Measurements from ENCODE around the gene CDCA7.
"Not testable (repeated sequence)": the region's sequence is repeated elsewhere in the genome, so short reads cannot be mapped to it uniquely, and the experiment has no call there.

CDCA7 gene

DNA sequence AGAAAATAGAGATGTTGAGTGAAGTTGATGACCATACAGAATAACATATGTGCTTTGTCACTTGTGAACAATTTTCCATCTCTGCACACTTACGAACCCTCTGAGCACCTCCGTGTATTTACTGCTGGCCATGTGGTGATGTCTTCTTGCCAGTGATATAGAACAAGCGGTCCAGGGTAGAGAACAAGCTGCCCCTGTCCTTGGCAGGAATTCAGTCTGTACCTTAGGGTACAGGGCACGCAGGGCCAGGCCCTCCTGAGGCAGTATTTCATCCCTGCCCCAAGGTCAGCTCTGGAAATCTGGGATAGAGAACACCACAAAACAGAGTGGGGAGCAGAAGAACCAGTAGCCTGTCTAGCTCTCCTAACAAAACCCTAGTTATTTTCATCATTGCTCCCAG, 44.6 kb downstream of the CDCA7 start:
- no peak overlapping the region for H3K27ac ChIP-seq

DNA sequence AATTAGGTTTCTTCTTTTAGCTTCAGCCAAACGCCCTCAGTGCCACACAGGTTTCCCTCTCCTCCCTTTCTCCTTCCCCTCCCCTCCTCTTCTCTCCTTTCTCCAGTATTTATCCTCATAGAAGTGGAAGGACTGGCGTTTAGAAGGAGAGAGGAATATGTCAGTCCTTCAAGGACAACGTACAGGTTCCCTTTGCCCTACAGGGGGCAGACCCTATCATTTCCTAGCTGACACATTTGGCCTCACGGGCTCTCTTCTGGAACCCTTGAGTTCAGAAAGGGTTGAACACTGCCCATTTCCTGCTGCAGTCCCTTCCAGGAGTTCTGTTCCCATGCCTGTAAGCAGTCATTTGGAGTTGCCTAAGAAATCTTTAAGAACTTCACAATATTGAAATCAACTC, 46.1 kb downstream of the CDCA7 start:
- H3K27ac ChIP-seq = no peak overlapping the region
- DNase-seq (ENCODE audit: low read depth, low spot score) = no peak

More for the DNA sequence above, 44.6 kb downstream of the CDCA7 start:
- no peak for DNase-seq (ENCODE audit: low read depth, low spot score)

GRCh38 chr2:173401716-173402326, 47.1 kb downstream of the CDCA7 start:
- no peak for DNase-seq (ENCODE audit: low read depth, low spot score)
- H3K27ac ChIP-seq = no peak overlapping the region

- H3K27ac ChIP-seq = no peak overlapping the region
- no peak for DNase-seq (ENCODE audit: low read depth, low spot score)
These were observed 47.8 kb downstream of the CDCA7 start for GRCh38 chr2:173402405-173402974.

- DNase-seq (ENCODE audit: low read depth, low spot score) = no peak
These were observed 50.4 kb downstream of the CDCA7 start for GRCh38 chr2:173404841-173405750.

GRCh38 chr2:173407176-173407575, 52.5 kb downstream of the CDCA7 start:
- DNase-seq (ENCODE audit: low read depth, low spot score) = peak; percentile 44
- H3K27ac ChIP-seq = peak overlapping the region; percentile 88

More at GRCh38 chr2:173404841-173405750, 50.4 kb downstream of the CDCA7 start:
- H3K27ac ChIP-seq = no peak overlapping the region

DNA sequence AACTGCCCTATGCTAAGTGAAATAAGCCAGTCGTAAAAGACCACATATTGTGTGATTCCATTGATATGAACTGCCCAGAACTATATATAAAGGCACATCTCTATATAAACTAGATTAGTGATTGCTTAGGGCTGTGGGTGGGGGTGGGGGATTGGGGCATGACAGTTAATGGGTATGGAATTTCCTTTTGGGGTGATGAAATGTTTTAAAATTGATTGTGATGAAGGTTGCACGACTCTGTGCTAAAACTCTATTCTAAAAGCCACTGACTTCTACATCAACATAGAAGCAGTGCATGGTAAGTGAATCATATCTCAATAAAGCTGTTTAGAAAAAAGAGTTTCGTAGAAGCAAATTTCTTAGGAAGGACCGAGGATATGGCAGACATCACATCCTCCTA, 53.0 kb downstream of the CDCA7 start:
- peak overlapping the region; percentile 88 for H3K27ac ChIP-seq
- DNase-seq (ENCODE audit: low read depth, low spot score) = no peak

GRCh38 chr2:173410579-173410978, 55.9 kb downstream of the CDCA7 start:
- H3K27ac ChIP-seq = no peak overlapping the region
- no peak for DNase-seq (ENCODE audit: low read depth, low spot score)

DNA sequence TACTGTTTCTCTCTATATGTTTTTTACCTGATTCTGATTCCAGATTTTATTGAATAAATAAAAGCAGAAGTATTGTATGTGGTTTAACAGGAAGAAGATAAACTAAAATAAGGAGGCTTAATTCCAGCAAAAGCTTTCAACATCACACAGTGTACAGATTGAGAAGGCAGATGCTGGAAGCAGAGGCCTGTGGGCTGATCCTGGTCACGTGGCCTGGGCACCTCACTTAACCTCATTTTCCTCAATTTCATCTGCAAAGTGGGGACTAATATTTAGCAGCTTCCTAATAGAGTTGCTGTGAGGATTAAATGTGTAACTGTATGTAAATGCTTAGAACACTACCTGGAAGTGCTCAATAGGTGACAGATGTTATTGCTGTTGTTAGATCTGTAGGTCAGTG, 58.0 kb downstream of the CDCA7 start:
- no peak for DNase-seq (ENCODE audit: low read depth, low spot score)
- H3K27ac ChIP-seq = no peak overlapping the region

DNA sequence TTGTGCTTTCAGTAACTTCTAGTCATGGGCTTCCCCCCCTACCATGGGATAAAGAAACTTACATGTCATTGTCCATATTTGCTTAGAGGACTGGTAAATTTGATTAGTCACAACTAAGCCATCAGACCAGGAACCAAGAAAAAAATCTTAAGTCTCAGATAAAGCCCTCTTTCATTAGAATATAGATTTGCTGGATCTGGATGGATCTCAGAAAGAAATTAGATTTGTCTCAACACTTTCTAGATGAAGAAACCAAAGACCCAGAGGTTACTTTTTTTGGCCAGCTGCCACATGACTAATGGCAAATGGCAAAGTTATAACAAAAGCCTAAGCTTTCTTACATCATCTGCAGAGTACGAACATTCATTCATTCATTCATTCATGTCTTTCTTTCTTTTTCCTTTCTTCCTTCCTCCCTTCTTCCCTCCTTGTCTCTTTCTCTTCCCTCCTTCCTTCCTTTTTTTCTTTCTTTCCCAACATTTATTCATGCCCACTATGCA, 60.2 kb downstream of the CDCA7 start:
- DNase-seq (ENCODE audit: low read depth, low spot score) = no peak
- peak overlapping the region; percentile 37 for H3K27ac ChIP-seq

- peak overlapping the region; percentile 37 for H3K27ac ChIP-seq
- DNase-seq (ENCODE audit: low read depth, low spot score) = no peak
These were observed 61.0 kb downstream of the CDCA7 start for GRCh38 chr2:173415431-173416381.

- DNase-seq (ENCODE audit: low read depth, low spot score); H3K27ac ChIP-seq: not testable (repeated sequence)
These were observed 61.9 kb downstream of the CDCA7 start for GRCh38 chr2:173416415-173417152.

- no peak for DNase-seq (ENCODE audit: low read depth, low spot score)
- no peak overlapping the region for H3K27ac ChIP-seq
These were observed 62.7 kb downstream of the CDCA7 start for GRCh38 chr2:173417341-173417740.

DNA sequence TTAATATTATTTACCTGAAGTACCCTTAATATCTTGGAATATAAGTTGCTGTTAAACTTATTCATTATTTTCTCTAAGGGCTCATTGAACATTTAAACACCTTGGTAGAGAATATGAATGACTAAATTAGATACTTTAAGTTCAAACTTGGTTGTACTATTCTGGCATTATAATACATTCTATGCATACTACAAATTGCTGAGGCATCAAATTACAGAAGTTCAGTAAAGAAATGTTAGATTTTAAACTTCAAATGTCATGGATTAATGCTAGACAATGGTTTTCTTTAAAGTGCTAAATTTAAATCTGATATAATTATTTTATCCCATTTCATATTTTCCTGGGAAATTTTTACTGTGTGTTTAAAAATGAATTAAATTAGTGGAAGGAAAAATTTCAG, 63.1 kb downstream of the CDCA7 start:
- H3K27ac ChIP-seq = no peak overlapping the region
- no peak for DNase-seq (ENCODE audit: low read depth, low spot score)

All from epithelial cell of prostate (primary cell).